BJ (cell line): Measurements from ENCODE around the gene ACAD11. TPM values are rescaled to one million over a fixed set of nuclear protein-coding genes. Genes with fewer than 3 reads are reported as not detected.

Source experiments
- CTCF ChIA-PET: fragments of 350-600 bp; formaldehyde crosslinking; extraction: SDS; loops from one replicate; lab custom pipeline; 2021; ENCODE audit warnings: antibody characterized with exemption, inconsistent platforms; lab: Yijun Ruan, JAX
- POLR2A ChIA-PET: fragments of 300-600 bp; sonication (Branson Sonifier 250); formaldehyde crosslinking; extraction: SDS; loops from one replicate; lab custom pipeline; 2021; ENCODE audit warnings: antibody characterized with exemption; lab: Charles Lee
- DNase-seq: peaks from one replicate; pipeline ENCODE4 v3.0.0-alpha.2; 2011; ENCODE audit warnings: low read depth
- H3K27me3 ChIP-seq: 2 replicates; pipeline ENCODE4 v1.6.0; 2011; ENCODE audit warnings: low read length; ENCODE audit not compliant: control insufficient read depth, insufficient read depth
- H3K36me3 ChIP-seq: 2 replicates; pipeline ENCODE4 v1.5.1; 2011; ENCODE audit warnings: low read length; ENCODE audit not compliant: control insufficient read depth, insufficient read depth
- H3K4me3 ChIP-seq: 2 replicates; pipeline ENCODE4 v1.5.1; 2011; ENCODE audit warnings: low read depth, mild to moderate bottlenecking, control low read depth, low read length
- polyA plus RNA-seq: library from polyadenylated mRNA; depleted of rRNA; stranded (reverse); fragments of >200 nt; gene quantifications from 2 replicates; pipeline ENCODE4 v1.2.3, GENCODE V29; 2011
- TF ChIP-seq, protein P1 (sequence below): IDR thresholded peaks from 2 replicates; pipeline ENCODE4 v1.5.1; 2011; ENCODE audit warnings: low read depth, mild to moderate bottlenecking, control low read depth, inconsistent platforms, low read length, moderate library complexity; ENCODE audit not compliant: insufficient read depth

The ACAD11 gene
- polyA plus RNA-seq, 1 experiment = 19.6 TPM

- CTCF ChIA-PET = interaction anchor here (0.7 kb wide), 1 partner anchor 150 kb away, joined by 3 read pairs; no protein-coding TSS in a partner anchor
- DNase-seq = no peak
- POLR2A ChIA-PET = no interaction called here
- TF ChIP-seq, protein P1, sequence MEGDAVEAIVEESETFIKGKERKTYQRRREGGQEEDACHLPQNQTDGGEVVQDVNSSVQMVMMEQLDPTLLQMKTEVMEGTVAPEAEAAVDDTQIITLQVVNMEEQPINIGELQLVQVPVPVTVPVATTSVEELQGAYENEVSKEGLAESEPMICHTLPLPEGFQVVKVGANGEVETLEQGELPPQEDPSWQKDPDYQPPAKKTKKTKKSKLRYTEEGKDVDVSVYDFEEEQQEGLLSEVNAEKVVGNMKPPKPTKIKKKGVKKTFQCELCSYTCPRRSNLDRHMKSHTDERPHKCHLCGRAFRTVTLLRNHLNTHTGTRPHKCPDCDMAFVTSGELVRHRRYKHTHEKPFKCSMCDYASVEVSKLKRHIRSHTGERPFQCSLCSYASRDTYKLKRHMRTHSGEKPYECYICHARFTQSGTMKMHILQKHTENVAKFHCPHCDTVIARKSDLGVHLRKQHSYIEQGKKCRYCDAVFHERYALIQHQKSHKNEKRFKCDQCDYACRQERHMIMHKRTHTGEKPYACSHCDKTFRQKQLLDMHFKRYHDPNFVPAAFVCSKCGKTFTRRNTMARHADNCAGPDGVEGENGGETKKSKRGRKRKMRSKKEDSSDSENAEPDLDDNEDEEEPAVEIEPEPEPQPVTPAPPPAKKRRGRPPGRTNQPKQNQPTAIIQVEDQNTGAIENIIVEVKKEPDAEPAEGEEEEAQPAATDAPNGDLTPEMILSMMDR = no peak
- Histone ChIP-seq H3K36me3 (no peaks in the 10 kb centered on the region), H3K4me3 (no peak overlapping the region), H3K27me3 (no peaks in the 10 kb centered on the region)
Observed at GRCh38 chr3:132592216-132592615, 67.4 kb downstream of the ACAD11 start.

- POLR2A ChIA-PET = no interaction called here
Observed at GRCh38 chr3:132587401-132587800, 72.2 kb downstream of the ACAD11 start.

GRCh38 chr3:132573797-132574211 is 85.8 kb downstream of the ACAD11 start:
- TF ChIP-seq, protein P1 = no peak
- Histone ChIP-seq H3K36me3 (peaks cover 3% of the 10 kb centered on the region; the same call in 1 of the 2 replicates), H3K4me3 (no peak overlapping the region), H3K27me3 (no peaks in the 10 kb centered on the region)
- ChIA-PET CTCF (interaction anchor here (0.9 to 1.2 kb wide), 4 partner anchors 9 to 62 kb away, joined by 3 to 4 read pairs (median 3); no protein-coding TSS in a partner anchor), POLR2A (no interaction called here)
- peak; percentile 96 for DNase-seq

More at GRCh38 chr3:132587401-132587800, 72.2 kb downstream of the ACAD11 start:
- CTCF ChIA-PET = interaction anchor here (0.6 kb wide), 1 partner anchor 9 kb away, joined by 3 read pairs; no protein-coding TSS in a partner anchor
- Histone ChIP-seq H3K4me3 (no peak overlapping the region), H3K36me3 (no peaks in the 10 kb centered on the region), H3K27me3 (no peaks in the 10 kb centered on the region)
- TF ChIP-seq, protein P1 = no peak
- no peak for DNase-seq

DNA sequence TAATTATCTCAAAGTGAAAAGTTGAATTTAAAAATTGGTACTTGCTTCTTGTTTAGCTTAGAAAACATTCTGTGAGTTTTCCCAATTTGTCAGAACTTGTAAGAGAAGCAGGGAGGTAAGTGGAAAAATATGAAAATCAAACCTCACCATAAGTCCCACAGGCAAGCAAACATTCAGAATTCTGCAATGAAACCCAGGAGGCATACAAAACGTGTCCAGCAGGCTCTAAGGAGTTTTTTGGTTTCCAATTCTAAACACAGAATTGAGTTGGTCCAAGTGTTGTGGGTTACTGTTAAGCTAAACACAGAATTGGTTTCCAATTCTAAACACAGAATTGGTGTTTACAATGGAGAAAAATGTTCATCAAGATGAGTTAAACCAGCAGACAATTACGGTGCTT is 89.6 kb downstream of the ACAD11 start:
- TF ChIP-seq, protein P1 = no peak
- POLR2A ChIA-PET = no interaction called here
- H3K36me3 ChIP-seq = no peaks in the 10 kb centered on the region
- no peak overlapping the region for H3K4me3 ChIP-seq
- no peak for DNase-seq
- CTCF ChIA-PET = interaction anchor here (0.8 to 1.4 kb wide), 3 partner anchors 12 to 71 kb away, joined by 3 to 4 read pairs (median 3); no protein-coding TSS in a partner anchor
- H3K27me3 ChIP-seq = no peaks in the 10 kb centered on the region

- Histone ChIP-seq H3K27me3 (no peaks in the 10 kb centered on the region), H3K4me3 (no peak overlapping the region), H3K36me3 (no peaks in the 10 kb centered on the region)
- DNase-seq = peak; percentile 63
- ChIA-PET CTCF (interaction anchor here (0.8 to 1.5 kb wide), 3 partner anchors 23 to 71 kb away, joined by 3 to 4 read pairs (median 3); no protein-coding TSS in a partner anchor), POLR2A (no interaction called here)
- TF ChIP-seq, protein P1 = no peak
Observed at GRCh38 chr3:132569580-132569979, 90.0 kb downstream of the ACAD11 start.
